Measurements from ENCODE around the gene RETREG3.
"Not testable (repeated sequence)": the region's sequence is repeated elsewhere in the genome, so short reads cannot be mapped to it uniquely, and the experiment has no call there.

The RETREG3 gene

DNA sequence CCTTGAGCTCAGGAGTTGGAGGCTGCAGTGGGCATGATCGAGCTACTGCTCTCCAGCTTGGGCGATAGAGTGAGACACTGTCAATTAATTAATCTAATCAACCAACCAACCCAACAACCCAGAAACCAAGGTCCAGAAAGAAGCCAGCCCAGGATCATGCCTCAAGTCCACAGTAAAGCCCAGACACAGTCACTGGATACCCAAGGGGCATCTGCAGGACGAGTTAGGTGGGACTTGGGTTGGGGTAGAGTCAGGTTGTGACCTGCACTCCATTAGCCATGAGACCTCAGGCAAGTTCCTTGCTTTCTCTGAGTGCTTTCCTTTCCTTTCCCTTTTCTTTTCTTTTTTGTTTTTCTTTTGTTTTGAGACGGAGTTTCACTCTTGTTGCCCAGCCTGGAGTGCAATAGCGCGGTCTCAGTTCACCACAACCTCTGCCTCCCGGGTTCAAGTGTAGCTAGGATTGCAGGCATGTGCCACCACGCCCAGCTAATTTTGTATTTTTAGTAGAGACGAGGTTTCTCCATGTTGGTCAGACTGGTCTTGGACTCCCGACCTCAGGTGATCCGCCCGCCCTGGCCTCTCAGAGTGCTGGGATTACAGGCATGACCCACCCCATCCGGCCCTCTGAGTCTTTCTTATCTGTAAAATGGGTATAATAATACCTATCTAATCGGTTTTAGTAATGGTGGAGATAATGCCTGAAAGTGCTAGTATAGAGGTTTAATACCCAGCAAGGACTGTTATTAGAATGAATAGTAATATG, 60.0 kb downstream of the RETREG3 start:
- DNase-seq = no peak

DNA sequence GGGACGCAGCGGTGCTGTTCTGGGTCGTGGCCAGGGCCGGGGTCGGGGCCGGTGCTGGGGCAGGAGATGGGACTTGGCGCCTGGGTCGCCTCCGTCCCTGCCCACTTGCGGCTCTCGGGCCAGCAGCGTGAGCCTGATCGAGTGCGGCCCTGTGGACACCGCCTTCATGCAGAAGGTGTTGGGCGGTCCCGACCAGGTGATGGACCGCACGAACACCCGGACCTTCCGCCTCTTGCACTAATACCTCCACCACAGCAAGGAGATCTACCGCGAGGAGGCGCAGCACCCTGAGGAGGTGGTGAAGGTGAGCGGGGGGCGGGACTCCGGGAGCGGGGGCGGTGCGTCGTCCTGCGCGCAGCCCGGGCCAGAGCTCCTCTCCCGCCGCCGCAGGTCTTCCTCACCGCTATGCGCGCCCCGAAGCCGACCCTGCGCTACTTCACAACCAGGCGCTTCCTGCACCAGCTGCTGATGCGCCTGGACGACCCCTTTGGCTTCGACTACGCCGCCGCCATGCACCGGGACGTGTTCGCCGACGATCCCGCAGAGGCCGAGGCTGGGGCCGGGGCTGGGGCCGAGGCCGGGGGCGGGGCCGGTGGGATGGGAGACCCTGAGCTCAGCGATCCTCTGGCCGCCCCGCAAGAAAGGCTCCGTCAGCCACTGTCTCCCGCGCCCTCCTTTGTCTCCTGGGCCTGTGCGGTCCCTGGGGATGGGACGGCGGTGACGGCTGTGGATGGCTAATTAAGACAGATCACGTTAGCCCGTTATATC, 60.9 kb downstream of the RETREG3 start:
- DNase-seq = peak; percentile 76

DNA sequence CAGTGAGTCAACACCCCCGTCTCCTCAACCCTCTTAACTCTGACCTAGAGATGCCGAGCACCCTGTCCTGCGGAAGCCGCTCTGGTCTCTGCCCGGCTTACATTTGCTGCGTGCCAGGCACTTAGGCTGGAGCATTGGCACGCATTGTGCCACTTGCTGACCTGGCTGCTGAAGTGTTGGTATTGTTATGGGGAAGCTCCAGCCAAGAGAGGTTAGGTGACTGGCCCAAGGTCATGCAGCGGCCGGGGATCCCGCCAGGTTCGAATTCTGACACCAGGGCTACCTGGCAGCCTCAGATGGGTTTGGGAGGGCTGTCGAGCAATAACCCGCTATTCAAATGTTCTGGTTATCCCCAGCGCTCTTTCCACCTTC, 61.5 kb downstream of the RETREG3 start:
- no peak for DNase-seq

- no peak for DNase-seq
These were observed 62.1 kb downstream of the RETREG3 start for GRCh38 chr17:42547001-42547461.

- DNase-seq = not testable (repeated sequence)
These were observed 63.2 kb downstream of the RETREG3 start for GRCh38 chr17:42545755-42546505.

GRCh38 chr17:42544874-42545283, 64.3 kb downstream of the RETREG3 start:
- no peak for DNase-seq

DNA sequence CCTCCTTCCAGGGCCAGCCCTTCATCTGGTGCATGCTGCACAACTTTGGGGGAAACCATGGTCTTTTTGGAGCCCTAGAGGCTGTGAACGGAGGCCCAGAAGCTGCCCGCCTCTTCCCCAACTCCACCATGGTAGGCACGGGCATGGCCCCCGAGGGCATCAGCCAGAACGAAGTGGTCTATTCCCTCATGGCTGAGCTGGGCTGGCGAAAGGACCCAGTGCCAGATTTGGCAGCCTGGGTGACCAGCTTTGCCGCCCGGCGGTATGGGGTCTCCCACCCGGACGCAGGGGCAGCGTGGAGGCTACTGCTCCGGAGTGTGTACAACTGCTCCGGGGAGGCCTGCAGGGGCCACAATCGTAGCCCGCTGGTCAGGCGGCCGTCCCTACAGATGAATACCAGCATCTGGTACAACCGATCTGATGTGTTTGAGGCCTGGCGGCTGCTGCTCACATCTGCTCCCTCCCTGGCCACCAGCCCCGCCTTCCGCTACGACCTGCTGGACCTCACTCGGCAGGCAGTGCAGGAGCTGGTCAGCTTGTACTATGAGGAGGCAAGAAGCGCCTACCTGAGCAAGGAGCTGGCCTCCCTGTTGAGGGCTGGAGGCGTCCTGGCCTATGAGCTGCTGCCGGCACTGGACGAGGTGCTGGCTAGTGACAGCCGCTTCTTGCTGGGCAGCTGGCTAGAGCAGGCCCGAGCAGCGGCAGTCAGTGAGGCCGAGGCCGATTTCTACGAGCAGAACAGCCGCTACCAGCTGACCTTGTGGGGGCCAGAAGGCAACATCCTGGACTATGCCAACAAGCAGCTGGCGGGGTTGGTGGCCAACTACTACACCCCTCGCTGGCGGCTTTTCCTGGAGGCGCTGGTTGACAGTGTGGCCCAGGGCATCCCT, 65.7 kb downstream of the RETREG3 start:
- no peak for DNase-seq

- DNase-seq = no peak
These were observed 67.9 kb downstream of the RETREG3 start for GRCh38 chr17:42541041-42541833.

- DNase-seq = not testable (repeated sequence)
These were observed 68.6 kb downstream of the RETREG3 start for GRCh38 chr17:42540558-42540957.

- DNase-seq = no peak
These were observed 70.7 kb downstream of the RETREG3 start for GRCh38 chr17:42538482-42538881.

GRCh38 chr17:42537826-42538451, 71.2 kb downstream of the RETREG3 start:
- DNase-seq = no peak

- no peak for DNase-seq
These were observed 71.9 kb downstream of the RETREG3 start for GRCh38 chr17:42537156-42537805.

- DNase-seq = peak; percentile 83
These were observed 72.6 kb downstream of the RETREG3 start for GRCh38 chr17:42536372-42537155.

- DNase-seq = peak; percentile 81
These were observed 73.2 kb downstream of the RETREG3 start, which contains the start of gene NAGLU for GRCh38 chr17:42536048-42536371. Gene NAGLU, plus strand, starts transcription at chr17:42536241. Its CDS starts 32 bp downstream, at chr17:42536273.

DNA sequence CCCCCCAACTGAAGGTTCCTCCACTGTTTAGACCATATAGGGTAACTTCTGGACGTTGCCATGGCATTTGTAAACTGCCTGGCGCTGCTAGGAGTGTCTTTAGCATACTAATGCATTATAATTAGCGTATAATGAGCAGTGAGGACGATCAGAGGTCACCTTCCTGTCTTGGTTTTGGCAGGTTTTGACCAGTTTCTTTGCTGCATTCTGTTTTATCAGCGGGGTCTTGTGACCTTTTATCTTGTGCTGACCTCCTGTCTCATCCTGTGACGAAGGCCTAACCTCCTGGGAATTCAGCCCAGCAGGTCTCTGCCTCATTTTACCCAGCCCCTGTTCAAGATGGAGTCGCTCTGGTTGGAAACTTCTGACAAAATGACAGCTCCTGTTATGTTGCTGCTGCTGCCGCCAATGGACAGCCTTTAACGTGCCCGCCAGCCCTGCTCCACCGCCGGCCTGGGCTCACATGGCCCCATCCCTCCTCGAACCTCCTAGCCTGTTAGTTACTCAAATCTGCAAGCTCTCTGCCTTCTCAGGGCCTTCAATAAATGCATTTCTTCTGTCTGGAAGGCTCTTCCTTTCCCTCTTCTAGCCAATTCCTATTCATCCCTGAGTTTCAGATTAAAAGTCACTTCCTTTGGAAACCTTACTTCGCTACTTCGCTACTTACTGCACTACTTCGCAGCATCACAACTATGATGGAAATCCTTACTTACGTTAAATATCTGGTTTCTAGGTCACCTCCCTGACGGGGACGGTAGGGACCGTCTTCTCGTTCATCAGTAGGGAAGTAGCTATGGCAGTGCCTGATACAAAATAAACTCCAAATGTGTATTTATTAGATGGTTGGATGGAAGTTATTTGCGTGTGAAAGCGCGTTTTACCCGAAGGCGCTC, 73.8 kb downstream of the RETREG3 start:
- no peak for DNase-seq

- peak; percentile 56 for DNase-seq
These were observed 77.5 kb downstream of the RETREG3 start for GRCh38 chr17:42531455-42532354.

DNA sequence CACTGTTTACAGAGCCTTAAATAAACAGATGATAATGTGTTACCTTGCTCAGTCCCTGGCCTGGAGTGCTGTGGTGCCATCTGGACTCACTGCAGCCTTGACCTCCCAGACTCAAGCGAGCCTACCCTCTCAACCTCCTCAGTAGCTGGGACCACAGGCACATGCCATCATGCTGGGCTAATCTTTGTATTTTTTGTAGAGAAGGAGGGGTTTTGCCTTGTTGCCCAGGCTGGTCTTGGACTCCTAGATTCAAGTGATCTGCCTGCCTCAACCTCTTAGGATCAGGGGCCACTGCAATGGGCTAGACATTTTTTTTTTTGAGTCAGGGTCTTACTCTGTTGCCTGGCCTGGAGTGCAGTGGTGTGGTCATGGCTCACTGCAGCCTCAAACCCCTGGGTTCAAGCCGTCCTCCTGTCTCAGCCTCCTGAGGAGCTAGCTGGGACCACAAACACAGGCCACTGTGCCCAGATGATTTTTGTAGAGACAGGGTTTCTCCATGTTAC, 78.2 kb downstream of the RETREG3 start:
- peak; percentile 24 for DNase-seq

Data from NCI-H510A (cell line).